Adipose tissue (tissue), 3 donors: ENCODE results near the gene ADD2. TPM values are rescaled to one million over a fixed set of nuclear protein-coding genes. Genes with fewer than 3 reads are reported as not detected.
"Not testable (repeated sequence)": the region's sequence is repeated elsewhere in the genome, so short reads cannot be mapped to it uniquely, and the experiment has no call there.

Experiments used
- H3K27ac ChIP-seq: one replicate; pipeline ENCODE4 v1.5.1; 2013; ENCODE audit warnings: low read depth, low read length
- WGBS, 3 donors: extraction: QIAGEN DNeasy Blood & Tissue Kit; methylation state at CpG; one replicate each; pipeline ENCODE4 v1.1.7; 2013; 5-methylcytosine and 5-hydroxymethylcytosine counted together
- polyA plus RNA-seq, 3 donors: library from polyadenylated mRNA; stranded (reverse); fragments of 200-250 nt; gene quantifications; one replicate each; pipeline ENCODE4 v1.2.3, GENCODE V29; 2013
- donor health status: healthy with polysubstance abuse.
- donor health status: Bipolar disorder and iron deficiency.
- donor health status: healthy.

The ADD2 gene
- polyA plus RNA-seq, 3 donors = 0.97 to 1.1 (median 1.0) TPM

- WGBS, 3 donors = 83 to 93% (median 93%) methylated on average over 1 of the region's 1 CpG
- H3K27ac ChIP-seq = no peak overlapping the region
These were observed 97.8 kb downstream of the ADD2 start for GRCh38 chr2:70670202-70670601.

GRCh38 chr2:70668911-70669310 is 99.1 kb downstream of the ADD2 start:
- WGBS, 3 donors = 66 to 95% (median 93%) methylated on average over 4 of the region's 4 CpGs
- H3K27ac ChIP-seq = no peak overlapping the region

GRCh38 chr2:70668432-70668831 is 99.6 kb downstream of the ADD2 start:
- H3K27ac ChIP-seq = no peak overlapping the region
- 83 to 84% (median 83%) methylated on average over 3 of the region's 3 CpGs for WGBS, 3 donors

- H3K27ac ChIP-seq = no peak overlapping the region
- 73 to 83% (median 82%) methylated on average over 7 of the region's 7 CpGs for WGBS, 3 donors
These were observed 103.5 kb downstream of the ADD2 start for GRCh38 chr2:70664525-70664924.

GRCh38 chr2:70663411-70663810 is 104.6 kb downstream of the ADD2 start:
- no peak overlapping the region for H3K27ac ChIP-seq
- WGBS, 3 donors = 84 to 89% (median 87%) methylated on average over 10 of the region's 10 CpGs

GRCh38 chr2:70659551-70659950 is 108.4 kb downstream of the ADD2 start:
- WGBS, 3 donors = 82 to 91% (median 90%) methylated on average over 5 of the region's 5 CpGs

GRCh38 chr2:70658476-70658875 is 109.5 kb downstream of the ADD2 start:
- H3K27ac ChIP-seq = no peak overlapping the region
- 48 to 59% (median 56%) methylated on average over 2 of the region's 2 CpGs for WGBS, 3 donors

More at GRCh38 chr2:70659551-70659950, 108.4 kb downstream of the ADD2 start:
- H3K27ac ChIP-seq = no peak overlapping the region

GRCh38 chr2:70657246-70657645 is 110.8 kb downstream of the ADD2 start:
- 35 to 65% (median 63%) methylated on average over 5 of the region's 5 CpGs for WGBS, 3 donors
- H3K27ac ChIP-seq = no peak overlapping the region

- 69 to 74% (median 71%) methylated on average over 11 of the region's 11 CpGs for WGBS, 3 donors
- H3K27ac ChIP-seq = no peak overlapping the region
These were observed 111.5 kb downstream of the ADD2 start for GRCh38 chr2:70656421-70657010.

GRCh38 chr2:70655786-70656185 is 112.2 kb downstream of the ADD2 start:
- no peak overlapping the region for H3K27ac ChIP-seq
- 63 to 77% (median 76%) methylated on average over 4 of the region's 4 CpGs for WGBS, 3 donors

- WGBS, 3 donors = 45 to 54% (median 49%) methylated on average over 6 of the region's 6 CpGs
- not testable (repeated sequence) for H3K27ac ChIP-seq
These were observed 112.8 kb downstream of the ADD2 start for GRCh38 chr2:70655211-70655610.

- no peak overlapping the region for H3K27ac ChIP-seq
- WGBS, 3 donors = 83 to 94% (median 86%) methylated on average over 2 of the region's 2 CpGs
These were observed 116.3 kb downstream of the ADD2 start for GRCh38 chr2:70651727-70652126.

GRCh38 chr2:70651014-70651413 is 117.0 kb downstream of the ADD2 start:
- H3K27ac ChIP-seq = no peak overlapping the region

GRCh38 chr2:70648961-70649360 is 119.0 kb downstream of the ADD2 start:
- WGBS, 3 donors = 84 to 92% (median 91%) methylated on average over 3 of the region's 3 CpGs
- no peak overlapping the region for H3K27ac ChIP-seq

- no peak overlapping the region for H3K27ac ChIP-seq
- WGBS, 3 donors = 3 to 5% (median 5%) methylated on average over 9 of the region's 9 CpGs
These were observed 120.0 kb downstream of the ADD2 start for GRCh38 chr2:70647873-70648481.

- H3K27ac ChIP-seq = no peak overlapping the region
- WGBS, 3 donors = 58 to 69% (median 64%) methylated on average over 5 of the region's 5 CpGs
These were observed 121.6 kb downstream of the ADD2 start for GRCh38 chr2:70646420-70646818.

GRCh38 chr2:70645733-70646419 is 122.1 kb downstream of the ADD2 start:
- H3K27ac ChIP-seq = no peak overlapping the region
- WGBS, 3 donors = 58 to 64% (median 58%) methylated on average over 10 of the region's 10 CpGs

GRCh38 chr2:70643715-70644114 is 124.3 kb downstream of the ADD2 start:
- 61 to 63% (median 62%) methylated on average over 12 of the region's 12 CpGs for WGBS, 3 donors
- no peak overlapping the region for H3K27ac ChIP-seq

- 65 to 80% (median 75%) methylated on average over 7 of the region's 7 CpGs for WGBS, 3 donors
- no peak overlapping the region for H3K27ac ChIP-seq
These were observed 126.7 kb downstream of the ADD2 start for GRCh38 chr2:70641263-70641784.
